Measurements from ENCODE around the gene C5orf47. TPM values are rescaled to one million over a fixed set of nuclear protein-coding genes. Genes with fewer than 3 reads are reported as not detected.
A peak's percentile ranks its signal among the peaks of the same experiment; 100 is the strongest.

C5orf47 gene
- total RNA-seq, 1 experiment from 2014 or later: not detected

GRCh38 chr5:173972607-173972924 is 16.4 kb upstream of the C5orf47 start:
- no peak overlapping the region for H3K27ac ChIP-seq (ENCODE audit: low read depth, low read length, poor library complexity, severe bottlenecking)
- H3K9me3 ChIP-seq (ENCODE audit: low read depth, low read length, poor library complexity, severe bottlenecking): no peaks in the 10 kb centered on the region
- H3K36me3 ChIP-seq (ENCODE audit: insufficient read depth, low read length, poor library complexity, severe bottlenecking): no peaks in the 10 kb centered on the region
- no peaks in the 10 kb centered on the region for H3K27me3 ChIP-seq (replicated peaks; ENCODE audit: insufficient read depth, low read depth, low read length, poor library complexity)
- POLR2A ChIA-PET (ENCODE audit: low non-redundant PET): interaction anchor here (1.1 kb wide), 1 partner anchor 10 kb away, joined by 4 read pairs; no protein-coding TSS in a partner anchor
- intact Hi-C loops (cut with micrococcal nuclease; ENCODE audit: unreplicated experiment): no loop called here
- DNase-seq (ENCODE audit: low spot score): no peak
- CTCF ChIA-PET: interaction anchor here (1.1 to 1.4 kb wide), 2 partner anchors 47 to 354 kb away, joined by 4 to 8 read pairs; no protein-coding TSS in a partner anchor
- H3K4me1 ChIP-seq (ENCODE audit: insufficient read depth, low read length, poor library complexity, severe bottlenecking): no peaks in the 10 kb centered on the region
- H3K4me3 ChIP-seq (ENCODE audit: low read depth, low read length, poor library complexity, severe bottlenecking): no peak overlapping the region
- TF ChIP-seq EZH2 (IDR thresholded peaks at IDR 0.05; ENCODE audit: borderline replicate concordance, low read depth, low read length, poor library complexity, severe bottlenecking) (no peak), CTCF (conservative IDR thresholded peaks at IDR 0.05; ENCODE audit: low read depth, low read length) (no peak)
- BruUV-seq (replicated peaks): no TSS peak

GRCh38 chr5:173972925-173973615 is 15.9 kb upstream of the C5orf47 start:
- peak; percentile 72 for DNase-seq (ENCODE audit: low spot score)
- CTCF ChIA-PET: interaction anchor here (0.7 to 1.4 kb wide), 5 partner anchors 21 to 357 kb away, joined by 3 to 8 read pairs (median 4); no protein-coding TSS in a partner anchor
- POLR2A ChIA-PET (ENCODE audit: low non-redundant PET): interaction anchor here (1.1 kb wide), 1 partner anchor 11 kb away, joined by 4 read pairs; no protein-coding TSS in a partner anchor
- TF ChIP-seq EZH2 (IDR thresholded peaks at IDR 0.05; ENCODE audit: borderline replicate concordance, low read depth, low read length, poor library complexity, severe bottlenecking) (no peak), CTCF (conservative IDR thresholded peaks at IDR 0.05; ENCODE audit: low read depth, low read length) (peak; percentile 79)
- no peaks in the 10 kb centered on the region for H3K36me3 ChIP-seq (ENCODE audit: insufficient read depth, low read length, poor library complexity, severe bottlenecking)
- H3K9me3 ChIP-seq (ENCODE audit: low read depth, low read length, poor library complexity, severe bottlenecking): no peaks in the 10 kb centered on the region
- H3K27me3 ChIP-seq (replicated peaks; ENCODE audit: insufficient read depth, low read depth, low read length, poor library complexity): no peaks in the 10 kb centered on the region
- intact Hi-C loops (cut with micrococcal nuclease; ENCODE audit: unreplicated experiment): loop anchor here (1.0 kb wide), 1 partner anchor 354 kb away; no protein-coding TSS in a partner anchor
- no peaks in the 10 kb centered on the region for H3K4me1 ChIP-seq (ENCODE audit: insufficient read depth, low read length, poor library complexity, severe bottlenecking)
- no TSS peak for BruUV-seq (replicated peaks)
- H3K4me3 ChIP-seq (ENCODE audit: low read depth, low read length, poor library complexity, severe bottlenecking): peak overlapping the region; percentile 31
- no peak overlapping the region for H3K27ac ChIP-seq (ENCODE audit: low read depth, low read length, poor library complexity, severe bottlenecking)

- Histone ChIP-seq H3K36me3 (ENCODE audit: insufficient read depth, low read length, poor library complexity, severe bottlenecking) (no peaks in the 10 kb centered on the region), H3K27me3 (replicated peaks; ENCODE audit: insufficient read depth, low read depth, low read length, poor library complexity) (no peaks in the 10 kb centered on the region), H3K9me3 (ENCODE audit: low read depth, low read length, poor library complexity, severe bottlenecking) (no peaks in the 10 kb centered on the region), H3K4me1 (ENCODE audit: insufficient read depth, low read length, poor library complexity, severe bottlenecking) (no peaks in the 10 kb centered on the region), H3K4me3 (ENCODE audit: low read depth, low read length, poor library complexity, severe bottlenecking) (peak overlapping the region; percentile 31), H3K27ac (ENCODE audit: low read depth, low read length, poor library complexity, severe bottlenecking) (no peak overlapping the region)
- intact Hi-C loops (cut with micrococcal nuclease; ENCODE audit: unreplicated experiment): loop anchor here (1.0 kb wide), 1 partner anchor 354 kb away; no protein-coding TSS in a partner anchor
- TF ChIP-seq EZH2 (IDR thresholded peaks at IDR 0.05; ENCODE audit: borderline replicate concordance, low read depth, low read length, poor library complexity, severe bottlenecking) (no peak), CTCF (conservative IDR thresholded peaks at IDR 0.05; ENCODE audit: low read depth, low read length) (no peak)
- ChIA-PET CTCF (interaction anchor here (0.7 to 1.4 kb wide), 5 partner anchors 21 to 358 kb away, joined by 3 to 8 read pairs (median 4); no protein-coding TSS in a partner anchor), POLR2A (ENCODE audit: low non-redundant PET) (no interaction called here)
- BruUV-seq (replicated peaks): no TSS peak
- DNase-seq (ENCODE audit: low spot score): no peak
Observed at GRCh38 chr5:173973616-173973969, 15.4 kb upstream of the C5orf47 start.

Data from A673 (cell line).